WTC11 (cell line): Measurements from ENCODE around the gene SGF29.
"Not testable (repeated sequence)": the region's sequence is repeated elsewhere in the genome, so short reads cannot be mapped to it uniquely, and the experiment has no call there.

Experiments used
- JUN ChIP-seq: sonication (generic); formaldehyde crosslinking; IDR thresholded peaks from 2 replicates; pipeline ENCODE4 v1.8.0; 2023; ENCODE audit warnings: mild to moderate bottlenecking, missing genetic modification reagents
- MXD4 ChIP-seq: fragments of 250-450 bp; sonication (Bioruptor Pico); IDR thresholded peaks from 2 replicates; pipeline ENCODE4 v1.8.0; 2021; ENCODE audit warnings: mild to moderate bottlenecking, moderate library complexity, borderline replicate concordance
- NR3C1 ChIP-seq: sonication (generic); formaldehyde crosslinking; conservative IDR thresholded peaks from 2 replicates; pipeline ENCODE4 v1.8.1; 2023; ENCODE audit warnings: low read depth, mild to moderate bottlenecking, missing genetic modification reagents
- TCF7 ChIP-seq: sonication (generic); formaldehyde crosslinking; IDR thresholded peaks from 2 replicates; pipeline ENCODE4 v1.8.0; 2022; ENCODE audit warnings: mild to moderate bottlenecking, low read depth, missing genetic modification reagents, moderate library complexity
- TF ChIP-seq, protein P1 (sequence below): fragments of 200-600 bp; IDR thresholded peaks from 2 replicates; pipeline ENCODE4 v1.8.0; 2022; ENCODE audit warnings: antibody characterized with exemption
- TF ChIP-seq, protein P2 (sequence below): sonication (generic); formaldehyde crosslinking; IDR thresholded peaks from 2 replicates; pipeline ENCODE4 v1.8.1; 2023; ENCODE audit warnings: mild to moderate bottlenecking, moderate library complexity, missing genetic modification reagents

DNA sequence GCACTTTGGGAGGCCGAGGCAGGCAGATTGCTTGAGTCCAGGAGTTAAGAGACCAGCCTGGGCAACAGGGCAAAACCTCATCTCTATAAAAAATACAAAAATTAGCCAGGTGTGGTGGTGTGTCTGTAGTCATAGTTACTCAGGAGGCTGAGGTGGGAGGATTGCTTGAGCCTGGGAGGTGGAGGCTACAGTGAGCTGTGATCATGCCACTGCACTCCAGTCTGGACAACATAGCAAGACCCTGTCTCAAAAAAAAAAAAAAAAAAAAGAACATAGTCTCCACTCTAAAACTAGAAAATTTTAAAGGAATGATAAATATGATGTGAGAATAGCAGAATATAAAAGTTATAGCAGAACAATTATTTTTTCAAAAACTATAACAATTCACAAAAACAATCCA lies 66.6 kb downstream of the SGF29 start:
- TF ChIP-seq NR3C1, TCF7, JUN, MXD4 (CRISPR knock-in tag): not testable (repeated sequence)
- TF ChIP-seq, protein P1, sequence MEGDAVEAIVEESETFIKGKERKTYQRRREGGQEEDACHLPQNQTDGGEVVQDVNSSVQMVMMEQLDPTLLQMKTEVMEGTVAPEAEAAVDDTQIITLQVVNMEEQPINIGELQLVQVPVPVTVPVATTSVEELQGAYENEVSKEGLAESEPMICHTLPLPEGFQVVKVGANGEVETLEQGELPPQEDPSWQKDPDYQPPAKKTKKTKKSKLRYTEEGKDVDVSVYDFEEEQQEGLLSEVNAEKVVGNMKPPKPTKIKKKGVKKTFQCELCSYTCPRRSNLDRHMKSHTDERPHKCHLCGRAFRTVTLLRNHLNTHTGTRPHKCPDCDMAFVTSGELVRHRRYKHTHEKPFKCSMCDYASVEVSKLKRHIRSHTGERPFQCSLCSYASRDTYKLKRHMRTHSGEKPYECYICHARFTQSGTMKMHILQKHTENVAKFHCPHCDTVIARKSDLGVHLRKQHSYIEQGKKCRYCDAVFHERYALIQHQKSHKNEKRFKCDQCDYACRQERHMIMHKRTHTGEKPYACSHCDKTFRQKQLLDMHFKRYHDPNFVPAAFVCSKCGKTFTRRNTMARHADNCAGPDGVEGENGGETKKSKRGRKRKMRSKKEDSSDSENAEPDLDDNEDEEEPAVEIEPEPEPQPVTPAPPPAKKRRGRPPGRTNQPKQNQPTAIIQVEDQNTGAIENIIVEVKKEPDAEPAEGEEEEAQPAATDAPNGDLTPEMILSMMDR: not testable (repeated sequence)
- TF ChIP-seq, protein P2, sequence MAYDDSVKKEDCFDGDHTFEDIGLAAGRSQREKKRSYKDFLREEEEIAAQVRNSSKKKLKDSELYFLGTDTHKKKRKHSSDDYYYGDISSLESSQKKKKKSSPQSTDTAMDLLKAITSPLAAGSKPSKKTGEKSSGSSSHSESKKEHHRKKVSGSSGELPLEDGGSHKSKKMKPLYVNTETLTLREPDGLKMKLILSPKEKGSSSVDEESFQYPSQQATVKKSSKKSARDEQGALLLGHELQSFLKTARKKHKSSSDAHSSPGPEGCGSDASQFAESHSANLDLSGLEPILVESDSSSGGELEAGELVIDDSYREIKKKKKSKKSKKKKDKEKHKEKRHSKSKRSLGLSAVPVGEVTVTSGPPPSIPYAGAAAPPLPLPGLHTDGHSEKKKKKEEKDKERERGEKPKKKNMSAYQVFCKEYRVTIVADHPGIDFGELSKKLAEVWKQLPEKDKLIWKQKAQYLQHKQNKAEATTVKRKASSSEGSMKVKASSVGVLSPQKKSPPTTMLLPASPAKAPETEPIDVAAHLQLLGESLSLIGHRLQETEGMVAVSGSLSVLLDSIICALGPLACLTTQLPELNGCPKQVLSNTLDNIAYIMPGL (CRISPR knock-in tag): not testable (repeated sequence)
